ENCODE data around the gene AP4B1. TPM values are rescaled to one million over a fixed set of nuclear protein-coding genes. Genes with fewer than 3 reads are reported as not detected.

Gene AP4B1
- polyA plus RNA-seq, 1 donor from 2014 or later, result 178 TPM

DNA sequence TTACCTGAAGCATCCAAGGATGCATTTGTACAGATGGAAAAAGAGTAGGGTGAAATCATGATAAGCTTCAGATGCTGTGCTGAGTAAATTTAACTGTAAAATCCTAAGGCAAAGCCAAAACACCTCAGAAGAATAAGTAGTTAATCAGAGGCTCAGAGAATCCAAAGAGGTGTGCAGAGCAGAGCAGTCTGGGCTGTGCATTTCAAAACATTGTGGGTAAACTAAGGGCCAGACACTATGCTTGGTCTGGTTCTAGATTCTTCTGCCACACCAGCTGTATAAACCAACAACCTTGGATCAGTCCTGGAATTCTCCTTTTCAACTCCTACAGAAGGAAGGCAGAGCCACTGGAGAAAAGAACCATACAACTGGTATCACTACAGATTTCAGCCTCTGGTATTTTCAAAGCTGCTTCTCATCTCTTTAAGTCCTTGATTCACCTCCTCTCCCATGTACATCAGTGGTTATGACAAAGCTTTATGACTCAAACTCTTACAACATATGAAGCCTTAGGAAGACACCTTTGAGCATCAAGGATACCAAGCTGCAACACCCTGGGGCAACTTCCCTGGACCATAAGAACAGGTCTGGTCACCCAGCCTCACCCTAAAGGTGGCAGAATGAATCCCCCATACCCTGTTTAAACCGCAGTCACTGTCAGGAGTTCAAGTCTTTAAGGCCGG lies 12.9 kb upstream of the AP4B1 start:
- Histone ChIP-seq H3K27ac (ENCODE audit: low read length) (no peak overlapping the region), H2AFZ (ENCODE audit: low read depth, low read length) (no peak overlapping the region), H3K4me2 (ENCODE audit: low read length) (no peak overlapping the region)

GRCh38 chr1:113916974-113917373 lies 12.4 kb upstream of the AP4B1 start:
- no peak overlapping the region for H3K9ac ChIP-seq (ENCODE audit: low read length)
- H3K36me3 ChIP-seq (ENCODE audit: insufficient read depth, low read length), result no peaks in the 10 kb centered on the region
- no peak overlapping the region for H3K27ac ChIP-seq (ENCODE audit: low read length)
- H3K27me3 ChIP-seq (ENCODE audit: insufficient read depth, low read depth, low read length), result no peaks in the 10 kb centered on the region
- H3K9me2 ChIP-seq (ENCODE audit: insufficient read depth, low read length), result no peaks in the 10 kb centered on the region
- H2AFZ ChIP-seq (ENCODE audit: low read depth, low read length), result no peak overlapping the region
- no peaks in the 10 kb centered on the region for H4K20me1 ChIP-seq (ENCODE audit: insufficient read depth)
- H3F3A ChIP-seq (ENCODE audit: insufficient read depth, low read length, poor library complexity, severe bottlenecking), result no peaks in the 10 kb centered on the region
- no peak overlapping the region for H3K4me2 ChIP-seq (ENCODE audit: low read length)
- no peaks in the 10 kb centered on the region for H3K9me3 ChIP-seq (ENCODE audit: low read length)
- no peaks in the 10 kb centered on the region for H3K79me2 ChIP-seq (replicated peaks; ENCODE audit: insufficient read depth, low read length)
- H3K4me3 ChIP-seq (ENCODE audit: low read length), result no peak overlapping the region
- TF ChIP-seq MXI1 (conservative IDR thresholded peaks at IDR 0.05; ENCODE audit: poor library complexity, severe bottlenecking) (no peak), EP300 (conservative IDR thresholded peaks at IDR 0.05; ENCODE audit: poor library complexity, severe bottlenecking) (no peak), RAD21 (conservative IDR thresholded peaks at IDR 0.05) (no peak), REST (IDR thresholded peaks at IDR 0.05; ENCODE audit: borderline replicate concordance) (no peak), SMC3 (conservative IDR thresholded peaks at IDR 0.05; ENCODE audit: poor library complexity) (no peak), POLR2AphosphoS5 (IDR thresholded peaks at IDR 0.05) (no peak)
- TF ChIP-seq, protein P1, sequence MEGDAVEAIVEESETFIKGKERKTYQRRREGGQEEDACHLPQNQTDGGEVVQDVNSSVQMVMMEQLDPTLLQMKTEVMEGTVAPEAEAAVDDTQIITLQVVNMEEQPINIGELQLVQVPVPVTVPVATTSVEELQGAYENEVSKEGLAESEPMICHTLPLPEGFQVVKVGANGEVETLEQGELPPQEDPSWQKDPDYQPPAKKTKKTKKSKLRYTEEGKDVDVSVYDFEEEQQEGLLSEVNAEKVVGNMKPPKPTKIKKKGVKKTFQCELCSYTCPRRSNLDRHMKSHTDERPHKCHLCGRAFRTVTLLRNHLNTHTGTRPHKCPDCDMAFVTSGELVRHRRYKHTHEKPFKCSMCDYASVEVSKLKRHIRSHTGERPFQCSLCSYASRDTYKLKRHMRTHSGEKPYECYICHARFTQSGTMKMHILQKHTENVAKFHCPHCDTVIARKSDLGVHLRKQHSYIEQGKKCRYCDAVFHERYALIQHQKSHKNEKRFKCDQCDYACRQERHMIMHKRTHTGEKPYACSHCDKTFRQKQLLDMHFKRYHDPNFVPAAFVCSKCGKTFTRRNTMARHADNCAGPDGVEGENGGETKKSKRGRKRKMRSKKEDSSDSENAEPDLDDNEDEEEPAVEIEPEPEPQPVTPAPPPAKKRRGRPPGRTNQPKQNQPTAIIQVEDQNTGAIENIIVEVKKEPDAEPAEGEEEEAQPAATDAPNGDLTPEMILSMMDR (IDR thresholded peaks at IDR 0.05; ENCODE audit: poor library complexity, severe bottlenecking), result no peak

More for the DNA sequence above, 12.9 kb upstream of the AP4B1 start:
- H3K9me2 ChIP-seq (ENCODE audit: insufficient read depth, low read length), result no peaks in the 10 kb centered on the region
- no peak for TF ChIP-seq EZH2 (IDR thresholded peaks at IDR 0.05; ENCODE audit: borderline replicate concordance, insufficient read depth, low read length, poor library complexity, severe bottlenecking)
- no peak for TF ChIP-seq POLR2AphosphoS5 (IDR thresholded peaks at IDR 0.05)
- no peak for TF ChIP-seq REST (IDR thresholded peaks at IDR 0.05; ENCODE audit: borderline replicate concordance)
- TF ChIP-seq MXI1 (conservative IDR thresholded peaks at IDR 0.05; ENCODE audit: poor library complexity, severe bottlenecking), result no peak
- no peak for TF ChIP-seq EP300 (conservative IDR thresholded peaks at IDR 0.05; ENCODE audit: poor library complexity, severe bottlenecking)
- TF ChIP-seq TAF1 (IDR thresholded peaks at IDR 0.05; ENCODE audit: low read depth), result no peak
- TF ChIP-seq, protein P1 (IDR thresholded peaks at IDR 0.05; ENCODE audit: poor library complexity, severe bottlenecking), result no peak
- TF ChIP-seq SMC3 (conservative IDR thresholded peaks at IDR 0.05; ENCODE audit: poor library complexity), result no peak
- TF ChIP-seq RAD21 (conservative IDR thresholded peaks at IDR 0.05), result no peak
- no peaks in the 10 kb centered on the region for H3K9me3 ChIP-seq (ENCODE audit: low read length)
- no peak overlapping the region for H3K9ac ChIP-seq (ENCODE audit: low read length)
- H3K36me3 ChIP-seq (ENCODE audit: insufficient read depth, low read length), result no peaks in the 10 kb centered on the region
- H3K4me3 ChIP-seq (ENCODE audit: low read length), result no peak overlapping the region
- no peaks in the 10 kb centered on the region for H3F3A ChIP-seq (ENCODE audit: insufficient read depth, low read length, poor library complexity, severe bottlenecking)
- H4K20me1 ChIP-seq (ENCODE audit: insufficient read depth), result no peaks in the 10 kb centered on the region
- H3K27me3 ChIP-seq (ENCODE audit: insufficient read depth, low read depth, low read length), result no peaks in the 10 kb centered on the region
- H3K79me2 ChIP-seq (replicated peaks; ENCODE audit: insufficient read depth, low read length), result no peaks in the 10 kb centered on the region

Data from neural cell (in vitro differentiated cells).